ENCODE results near the gene IFT74. TPM values are rescaled to one million over a fixed set of nuclear protein-coding genes. Genes with fewer than 3 reads are reported as not detected.

Gene IFT74
- total and polyA plus RNA-seq, 9 of the 15 experiments (the other 6 are each of a cell fraction or from before 2014, with no cell fraction given): 6.1 to 13.2 (median 9.3) TPM

DNA sequence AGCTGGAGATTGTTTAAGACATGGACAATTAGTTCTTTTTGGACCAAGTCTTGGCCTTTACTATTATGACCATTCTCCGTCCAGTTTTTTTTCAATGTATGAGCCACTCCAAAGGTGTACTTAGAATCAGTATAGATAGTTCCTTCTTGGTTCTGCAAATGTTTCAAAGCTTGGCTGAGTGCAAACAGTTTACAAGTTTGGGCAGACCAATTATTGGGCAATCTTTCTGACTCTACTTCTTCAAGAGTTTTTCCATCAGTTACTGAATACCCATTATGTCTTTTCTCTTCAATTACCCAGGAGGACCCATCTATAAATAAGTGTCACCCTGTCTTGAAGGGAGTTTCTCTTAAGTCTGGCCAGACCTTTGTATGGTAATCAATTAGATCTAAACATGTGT lies 15.5 kb downstream of the IFT74 start:
- POLR2A ChIA-PET: interaction anchor here (1.8 kb wide), 1 partner anchor 16 kb away, joined by 8 read pairs; the partner anchor contains the start of gene IFT74

More for the DNA sequence above, 15.5 kb downstream of the IFT74 start:
- Histone ChIP-seq H2AFZ (ENCODE audit: low read depth, low read length) (no peak overlapping the region), H3K4me2 (ENCODE audit: insufficient read depth, low read length) (no peak overlapping the region), H3K4me1 (replicated peaks in 1 of 2; ENCODE audit: control insufficient read depth in 2 of 2, insufficient read depth in 2 of 2, low read length in 2 of 2) (no peaks in the 10 kb centered on the region), H3K9me3 (replicated peaks; ENCODE audit: control insufficient read depth, insufficient read depth, low read depth, low read length) (no peaks in the 10 kb centered on the region), H3K9me1 (ENCODE audit: control insufficient read depth, insufficient read depth, low read length) (no peaks in the 10 kb centered on the region), H3K36me3 (ENCODE audit: control insufficient read depth, insufficient read depth, low read length) (no peaks in the 10 kb centered on the region), H3K27me3 (ENCODE audit: control insufficient read depth in 2 of 2, insufficient read depth in 2 of 2, low read length in 2 of 2) (no peaks in the 10 kb centered on the region), H3K27ac (ENCODE audit: extremely low read depth, low read depth, low read length) (no peak overlapping the region), H4K20me1 (replicated peaks; ENCODE audit: control insufficient read depth, insufficient read depth, low read length) (no peaks in the 10 kb centered on the region), H3K4me3 (no peak overlapping the region), H3K9ac (ENCODE audit: insufficient read depth in 1 of 2, low read depth in 2 of 2, low read length in 2 of 2) (no peak overlapping the region), H3K79me2 (ENCODE audit: control insufficient read depth, insufficient read depth, low read length) (no peaks in the 10 kb centered on the region)
- no TSS peak for BruUV-seq (replicated peaks)
- WGBS (ENCODE audit: insufficient coverage, low coverage, missing lambda C conversion rate): 100% methylated on average over 1 of the region's 1 CpG
- intact Hi-C loops (cut with micrococcal nuclease) (loop anchor here (5.0 kb wide), 1 partner anchor 229 kb away; no protein-coding TSS in a partner anchor), in situ Hi-C loops (cut with MboI) (loop anchor here (10.0 kb wide), 1 partner anchor 227 kb away; no protein-coding TSS in a partner anchor)
- CTCF ChIA-PET (ENCODE audit: low intra/inter-chr PET ratio): no interaction called here
- FAIRE-seq (no peak), DNase-seq (ENCODE audit: extremely low read depth in 1 of 4, low spot score in 3 of 4) (no peak), ATAC-seq (no peak)
- no peak for TF ChIP-seq FOXK1 (CRISPR knock-in tag; IDR thresholded peaks at IDR 0.05; ENCODE audit: borderline replicate concordance)
- TF ChIP-seq, protein P1, sequence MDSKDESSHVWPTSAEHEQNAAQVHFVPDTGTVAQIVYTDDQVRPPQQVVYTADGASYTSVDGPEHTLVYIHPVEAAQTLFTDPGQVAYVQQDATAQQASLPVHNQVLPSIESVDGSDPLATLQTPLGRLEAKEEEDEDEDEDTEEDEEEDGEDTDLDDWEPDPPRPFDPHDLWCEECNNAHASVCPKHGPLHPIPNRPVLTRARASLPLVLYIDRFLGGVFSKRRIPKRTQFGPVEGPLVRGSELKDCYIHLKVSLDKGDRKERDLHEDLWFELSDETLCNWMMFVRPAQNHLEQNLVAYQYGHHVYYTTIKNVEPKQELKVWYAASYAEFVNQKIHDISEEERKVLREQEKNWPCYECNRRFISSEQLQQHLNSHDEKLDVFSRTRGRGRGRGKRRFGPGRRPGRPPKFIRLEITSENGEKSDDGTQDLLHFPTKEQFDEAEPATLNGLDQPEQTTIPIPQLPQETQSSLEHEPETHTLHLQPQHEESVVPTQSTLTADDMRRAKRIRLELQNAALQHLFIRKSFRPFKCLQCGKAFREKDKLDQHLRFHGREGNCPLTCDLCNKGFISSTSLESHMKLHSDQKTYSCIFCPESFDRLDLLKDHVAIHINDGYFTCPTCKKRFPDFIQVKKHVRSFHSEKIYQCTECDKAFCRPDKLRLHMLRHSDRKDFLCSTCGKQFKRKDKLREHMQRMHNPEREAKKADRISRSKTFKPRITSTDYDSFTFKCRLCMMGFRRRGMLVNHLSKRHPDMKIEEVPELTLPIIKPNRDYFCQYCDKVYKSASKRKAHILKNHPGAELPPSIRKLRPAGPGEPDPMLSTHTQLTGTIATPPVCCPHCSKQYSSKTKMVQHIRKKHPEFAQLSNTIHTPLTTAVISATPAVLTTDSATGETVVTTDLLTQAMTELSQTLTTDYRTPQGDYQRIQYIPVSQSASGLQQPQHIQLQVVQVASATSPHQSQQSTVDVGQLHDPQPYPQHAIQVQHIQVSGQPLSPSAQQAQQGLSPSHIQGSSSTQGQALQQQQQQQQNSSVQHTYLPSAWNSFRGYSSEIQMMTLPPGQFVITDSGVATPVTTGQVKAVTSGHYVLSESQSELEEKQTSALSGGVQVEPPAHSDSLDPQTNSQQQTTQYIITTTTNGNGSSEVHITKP (IDR thresholded peaks at IDR 0.05; ENCODE audit: partially characterized antibody): no peak
- no peak for TF ChIP-seq HDAC3 (IDR thresholded peaks at IDR 0.05; ENCODE audit: borderline replicate concordance, partially characterized antibody)
- TF ChIP-seq ZKSCAN3 (CRISPR knock-in tag; IDR thresholded peaks at IDR 0.05): no peak
- TF ChIP-seq MTF1 (CRISPR knock-in tag; IDR thresholded peaks at IDR 0.05; ENCODE audit: borderline replicate concordance): no peak
- TF ChIP-seq, protein P2, sequence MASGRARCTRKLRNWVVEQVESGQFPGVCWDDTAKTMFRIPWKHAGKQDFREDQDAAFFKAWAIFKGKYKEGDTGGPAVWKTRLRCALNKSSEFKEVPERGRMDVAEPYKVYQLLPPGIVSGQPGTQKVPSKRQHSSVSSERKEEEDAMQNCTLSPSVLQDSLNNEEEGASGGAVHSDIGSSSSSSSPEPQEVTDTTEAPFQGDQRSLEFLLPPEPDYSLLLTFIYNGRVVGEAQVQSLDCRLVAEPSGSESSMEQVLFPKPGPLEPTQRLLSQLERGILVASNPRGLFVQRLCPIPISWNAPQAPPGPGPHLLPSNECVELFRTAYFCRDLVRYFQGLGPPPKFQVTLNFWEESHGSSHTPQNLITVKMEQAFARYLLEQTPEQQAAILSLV (tag; IDR thresholded peaks at IDR 0.05): no peak
- TF ChIP-seq JUN (IDR thresholded peaks at IDR 0.05; ENCODE audit: borderline replicate concordance, low read depth, low read length): no peak
- TF ChIP-seq JUN (CRISPR knock-in tag; IDR thresholded peaks at IDR 0.05; ENCODE audit: borderline replicate concordance): no peak
